SU-DHL-6 (cell line): Measurements from ENCODE around the gene ALG3.

Experiments used
- H2AFZ ChIP-seq: fragments of 200-600 bp; sonication (generic); 2 replicates; pipeline ENCODE4 v1.6.1; 2014; ENCODE audit warnings: low read depth, mild to moderate bottlenecking, moderate library complexity, mixed read lengths, antibody characterized with exemption, low read length; ENCODE audit not compliant: severe bottlenecking
- H3F3A ChIP-seq: fragments of 200-600 bp; shearing (Covaris generic); 2 replicates; pipeline ENCODE4 v1.6.0; 2016; ENCODE audit warnings: antibody characterized with exemption, mild to moderate bottlenecking; ENCODE audit not compliant: insufficient read depth
- H3K27ac ChIP-seq: fragments of 200-600 bp; sonication (generic); 2 replicates; pipeline ENCODE4 v1.5.1; 2016; ENCODE audit warnings: low read depth, mild to moderate bottlenecking, low read length, moderate library complexity, mixed read lengths
- H3K27me3 ChIP-seq: fragments of 200-600 bp; sonication (generic), shearing (Covaris generic); 2 replicates; pipeline ENCODE4 v1.6.0; 2014; ENCODE audit warnings: mild to moderate bottlenecking, low read length
- H3K36me3 ChIP-seq: fragments of 200-600 bp; sonication (generic); 2 replicates; pipeline ENCODE4 v1.6.1; 2014; ENCODE audit warnings: mild to moderate bottlenecking, low read length, mixed read lengths
- H3K4me2 ChIP-seq: fragments of 300-600, 200-600 bp; shearing (Covaris generic), sonication (generic); 2 replicates; pipeline ENCODE4 v1.6.0; 2014; ENCODE audit warnings: low read length, low read depth, mild to moderate bottlenecking; ENCODE audit not compliant: poor library complexity, severe bottlenecking
- H3K4me3 ChIP-seq: fragments of 200-600 bp; sonication (generic); 2 replicates; pipeline ENCODE4 v1.5.1; 2014; ENCODE audit warnings: antibody characterized with exemption, low read length, mild to moderate bottlenecking, mixed read lengths; ENCODE audit not compliant: insufficient read depth, poor library complexity, severe bottlenecking
- H3K79me2 ChIP-seq: fragments of 200-600 bp; sonication (generic); 2 replicates; pipeline ENCODE4 v1.6.1; 2014; ENCODE audit warnings: mild to moderate bottlenecking, low read length, moderate library complexity; ENCODE audit not compliant: insufficient read depth
- H3K9ac ChIP-seq: fragments of 200-600 bp; sonication (generic); 2 replicates; pipeline ENCODE4 v1.7.0; 2014; ENCODE audit warnings: mild to moderate bottlenecking, low read length
- H3K9me2 ChIP-seq: fragments of 200-600 bp; sonication (generic); replicated peaks from 2 replicates; pipeline ENCODE4 v1.6.1; 2014; ENCODE audit warnings: low read length; ENCODE audit not compliant: insufficient read depth
- H3K9me3 ChIP-seq: fragments of 200-600 bp; sonication (generic); 2 replicates; pipeline ENCODE4 v1.6.1; 2014; ENCODE audit warnings: low read length, mixed read lengths; ENCODE audit not compliant: insufficient read depth
- H4K20me1 ChIP-seq: fragments of 200-600 bp; sonication (generic); 2 replicates; pipeline ENCODE4 v1.6.1; 2014; ENCODE audit warnings: low read depth, mild to moderate bottlenecking, antibody characterized with exemption, low read length, moderate library complexity, mixed read lengths
- EZH2phosphoT487 ChIP-seq: fragments of 200-600 bp; sonication (generic), shearing (Covaris generic); conservative IDR thresholded peaks from 2 replicates; pipeline ENCODE4 v1.6.1; 2018; ENCODE audit warnings: mild to moderate bottlenecking, antibody characterized with exemption, low read length, moderate library complexity, mixed read lengths
- TF ChIP-seq, protein P1 (sequence below): fragments of 200-600 bp; sonication (generic); IDR thresholded peaks from one replicate; pipeline ENCODE4 v1.5.1; 2017; ENCODE audit warnings: antibody characterized with exemption, mild to moderate bottlenecking, low read length, moderate library complexity; ENCODE audit not compliant: insufficient read depth, poor library complexity, severe bottlenecking

ALG3 gene

DNA sequence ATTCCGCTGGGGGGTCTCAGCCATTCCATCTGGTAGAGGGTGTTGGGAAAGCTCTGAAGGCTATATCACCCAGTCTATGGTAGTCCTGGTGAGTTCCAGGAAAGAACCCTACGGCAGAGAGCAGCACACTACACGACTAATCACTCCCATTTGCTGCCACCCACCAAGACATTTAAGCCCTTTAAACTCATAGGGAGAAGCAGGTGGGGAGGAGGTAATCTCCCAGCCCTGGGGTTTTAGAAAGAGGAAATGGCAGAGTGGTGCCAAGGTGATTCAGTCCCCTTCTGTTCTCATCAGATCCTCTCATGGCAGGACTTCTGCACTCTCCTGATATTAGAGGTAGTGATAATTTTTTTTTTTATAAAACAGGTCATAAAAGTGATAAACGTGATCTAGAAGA lies 29.9 kb downstream of the ALG3 start:
- no peak overlapping the region for H3K4me3 ChIP-seq
- no peak overlapping the region for H2AFZ ChIP-seq
- no peaks in the 10 kb centered on the region for H3K9me3 ChIP-seq
- TF ChIP-seq, protein P1, sequence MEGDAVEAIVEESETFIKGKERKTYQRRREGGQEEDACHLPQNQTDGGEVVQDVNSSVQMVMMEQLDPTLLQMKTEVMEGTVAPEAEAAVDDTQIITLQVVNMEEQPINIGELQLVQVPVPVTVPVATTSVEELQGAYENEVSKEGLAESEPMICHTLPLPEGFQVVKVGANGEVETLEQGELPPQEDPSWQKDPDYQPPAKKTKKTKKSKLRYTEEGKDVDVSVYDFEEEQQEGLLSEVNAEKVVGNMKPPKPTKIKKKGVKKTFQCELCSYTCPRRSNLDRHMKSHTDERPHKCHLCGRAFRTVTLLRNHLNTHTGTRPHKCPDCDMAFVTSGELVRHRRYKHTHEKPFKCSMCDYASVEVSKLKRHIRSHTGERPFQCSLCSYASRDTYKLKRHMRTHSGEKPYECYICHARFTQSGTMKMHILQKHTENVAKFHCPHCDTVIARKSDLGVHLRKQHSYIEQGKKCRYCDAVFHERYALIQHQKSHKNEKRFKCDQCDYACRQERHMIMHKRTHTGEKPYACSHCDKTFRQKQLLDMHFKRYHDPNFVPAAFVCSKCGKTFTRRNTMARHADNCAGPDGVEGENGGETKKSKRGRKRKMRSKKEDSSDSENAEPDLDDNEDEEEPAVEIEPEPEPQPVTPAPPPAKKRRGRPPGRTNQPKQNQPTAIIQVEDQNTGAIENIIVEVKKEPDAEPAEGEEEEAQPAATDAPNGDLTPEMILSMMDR, result no peak
- no peak for TF ChIP-seq EZH2phosphoT487
- no peaks in the 10 kb centered on the region for H3K36me3 ChIP-seq
- no peaks in the 10 kb centered on the region for H3F3A ChIP-seq
- H3K79me2 ChIP-seq, result no peaks in the 10 kb centered on the region
- no peaks in the 10 kb centered on the region for H4K20me1 ChIP-seq
- H3K9ac ChIP-seq, result no peak overlapping the region
- H3K9me2 ChIP-seq, result no peaks in the 10 kb centered on the region
- H3K27ac ChIP-seq, result no peak overlapping the region
- H3K27me3 ChIP-seq, result no peaks in the 10 kb centered on the region
- H3K4me2 ChIP-seq, result no peak overlapping the region

DNA sequence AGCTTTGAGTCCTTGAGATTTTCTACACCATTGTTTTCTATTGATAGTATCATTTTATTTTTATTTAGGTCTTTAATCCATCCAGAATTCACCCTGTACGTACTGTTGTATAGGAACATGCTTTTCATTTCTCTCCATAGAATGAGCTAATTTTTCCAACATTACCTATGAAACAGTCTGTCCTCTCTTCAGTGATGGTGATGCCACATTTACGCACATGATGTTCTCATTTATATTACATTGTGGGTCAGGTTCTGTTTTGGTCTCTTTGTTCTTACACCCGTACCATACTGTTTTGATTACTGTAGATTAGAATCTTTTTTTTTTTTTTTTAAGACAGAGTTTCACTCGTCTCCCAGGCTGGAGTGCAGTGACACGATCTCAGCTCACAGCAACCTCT lies 37.0 kb downstream of the ALG3 start:
- no peaks in the 10 kb centered on the region for H3K27me3 ChIP-seq
- TF ChIP-seq EZH2phosphoT487, result no peak
- TF ChIP-seq, protein P1, result no peak
- H3K27ac ChIP-seq, result no peak overlapping the region
- H3K79me2 ChIP-seq, result no peaks in the 10 kb centered on the region
- H2AFZ ChIP-seq, result no peak overlapping the region
- no peak overlapping the region for H3K9ac ChIP-seq
- H3F3A ChIP-seq, result no peaks in the 10 kb centered on the region
- H3K36me3 ChIP-seq, result no peaks in the 10 kb centered on the region
- H3K9me3 ChIP-seq, result no peaks in the 10 kb centered on the region
- no peaks in the 10 kb centered on the region for H3K9me2 ChIP-seq
- no peak overlapping the region for H3K4me3 ChIP-seq
- no peaks in the 10 kb centered on the region for H4K20me1 ChIP-seq
- H3K4me2 ChIP-seq, result no peak overlapping the region

DNA sequence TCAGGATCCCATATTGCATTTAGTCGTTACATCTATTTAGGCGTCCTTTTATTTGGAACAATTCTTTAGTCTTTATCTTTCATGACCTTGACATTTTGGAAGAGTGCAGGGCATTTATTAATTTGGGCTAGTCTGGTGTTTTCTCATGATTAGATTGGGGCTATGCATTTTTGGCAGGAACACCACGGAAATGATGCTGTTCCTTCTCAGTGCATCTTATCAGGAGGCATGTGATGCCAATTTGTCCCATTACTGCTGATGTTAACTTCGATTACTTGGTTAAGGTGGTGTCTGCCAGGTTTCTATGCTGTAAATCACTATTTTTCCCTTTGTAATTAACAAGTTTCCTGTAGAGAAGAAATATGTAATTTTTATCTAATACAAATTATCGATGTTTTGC lies 37.5 kb downstream of the ALG3 start:
- Histone ChIP-seq H2AFZ (no peak overlapping the region), H3K4me2 (no peak overlapping the region), H3F3A (no peaks in the 10 kb centered on the region), H3K27ac (no peak overlapping the region), H3K27me3 (no peaks in the 10 kb centered on the region), H3K9ac (no peak overlapping the region), H3K9me3 (no peaks in the 10 kb centered on the region), H4K20me1 (no peaks in the 10 kb centered on the region), H3K4me3 (no peak overlapping the region), H3K36me3 (no peaks in the 10 kb centered on the region), H3K9me2 (no peaks in the 10 kb centered on the region), H3K79me2 (no peaks in the 10 kb centered on the region)
- TF ChIP-seq EZH2phosphoT487, result no peak
- TF ChIP-seq, protein P1, result no peak
